Measurements from ENCODE around the gene KRTAP22-2. TPM values are rescaled to one million over a fixed set of nuclear protein-coding genes. Genes with fewer than 3 reads are reported as not detected.

Gene KRTAP22-2
- total RNA-seq, 2 experiments from 2014 or later, result not detected

DNA sequence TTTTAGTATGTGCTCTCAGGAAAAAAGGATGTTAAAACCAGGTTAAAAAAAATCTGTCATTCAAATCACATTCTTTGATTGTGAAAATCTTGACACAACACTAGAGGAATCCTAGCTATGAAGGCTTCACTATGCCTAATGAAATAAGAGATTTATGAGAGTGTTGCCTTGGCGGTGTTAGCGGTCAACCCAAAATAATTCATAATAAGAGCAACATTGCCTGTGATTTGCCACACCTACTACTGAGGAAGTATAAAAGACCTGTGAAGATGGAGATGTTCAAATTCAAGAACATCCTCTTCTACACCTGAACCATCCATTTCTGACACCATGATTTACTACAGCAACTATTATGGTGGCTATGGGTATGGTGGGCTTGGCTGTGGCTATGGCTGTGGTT lies 25.9 kb upstream of the KRTAP22-2 start, which contains the start of gene KRTAP20-1:
Gene KRTAP20-1 (plus strand): TSS at position 301 of the 400 bp plus-strand sequence. CDS start 30 bp downstream, at position 331.
- Histone ChIP-seq H3K79me2 (ENCODE audit: insufficient read depth, low read depth, low read length) (no peaks in the 10 kb centered on the region), H2AFZ (ENCODE audit: low read length) (no peak within 1 kb of the TSS), H3K36me3 (ENCODE audit: insufficient read depth, low read length) (no peaks in the 10 kb centered on the region), H3K4me3 (ENCODE audit: low read depth, low read length, poor library complexity, severe bottlenecking) (no peak within 1 kb of the TSS), H3K4me2 (ENCODE audit: low read length) (no peak within 1 kb of the TSS), H3K9me3 (ENCODE audit: low read length) (no peaks in the 10 kb centered on the region), H3K4me1 (ENCODE audit: insufficient read depth, low read length, poor library complexity, severe bottlenecking) (no peaks in the 10 kb centered on the region), H3K9me2 (ENCODE audit: insufficient read depth, low read length) (no peaks in the 10 kb centered on the region), H4K20me1 (ENCODE audit: insufficient read depth, low read length) (no peaks in the 10 kb centered on the region), H3K27ac (ENCODE audit: low read depth, low read length, poor library complexity, severe bottlenecking) (no peak within 1 kb of the TSS)
- ChIA-PET POLR2A (no interaction called here), CTCF (ENCODE audit: unreplicated experiment) (no interaction called here)
- intact Hi-C loops (cut with micrococcal nuclease; ENCODE audit: unreplicated experiment), result no loop called here
- no TSS peak for BruUV-seq (replicated peaks)
- no peak for DNase-seq (ENCODE audit: low spot score)
- no peak for TF ChIP-seq EZH2phosphoT487 (IDR thresholded peaks at IDR 0.05; ENCODE audit: borderline replicate concordance, low read depth, low read length)
- no peak for TF ChIP-seq CTCF (conservative IDR thresholded peaks at IDR 0.05; ENCODE audit: low read length)

- Histone ChIP-seq H2AFZ (ENCODE audit: low read length) (no peak overlapping the region), H3K27ac (ENCODE audit: low read depth, low read length, poor library complexity, severe bottlenecking) (no peak overlapping the region), H3K4me1 (ENCODE audit: insufficient read depth, low read length, poor library complexity, severe bottlenecking) (no peaks in the 10 kb centered on the region), H3K79me2 (ENCODE audit: insufficient read depth, low read depth, low read length) (no peaks in the 10 kb centered on the region), H3K9me3 (ENCODE audit: low read length) (no peaks in the 10 kb centered on the region), H3K36me3 (ENCODE audit: insufficient read depth, low read length) (no peaks in the 10 kb centered on the region), H3K9me2 (ENCODE audit: insufficient read depth, low read length) (no peaks in the 10 kb centered on the region), H3K4me2 (ENCODE audit: low read length) (no peak overlapping the region), H3K4me3 (ENCODE audit: low read depth, low read length, poor library complexity, severe bottlenecking) (no peak overlapping the region), H4K20me1 (ENCODE audit: insufficient read depth, low read length) (no peaks in the 10 kb centered on the region)
- intact Hi-C loops (cut with micrococcal nuclease; ENCODE audit: unreplicated experiment), result no loop called here
- no TSS peak for BruUV-seq (replicated peaks)
- no peak for DNase-seq (ENCODE audit: low spot score)
- TF ChIP-seq CTCF (conservative IDR thresholded peaks at IDR 0.05; ENCODE audit: low read length) (no peak), EZH2phosphoT487 (IDR thresholded peaks at IDR 0.05; ENCODE audit: borderline replicate concordance, low read depth, low read length) (no peak)
- CTCF ChIA-PET (ENCODE audit: unreplicated experiment), result no interaction called here
- POLR2A ChIA-PET, result no interaction called here
Observed at GRCh38 chr21:30615199-30615598, 25.0 kb upstream of the KRTAP22-2 start.

DNA sequence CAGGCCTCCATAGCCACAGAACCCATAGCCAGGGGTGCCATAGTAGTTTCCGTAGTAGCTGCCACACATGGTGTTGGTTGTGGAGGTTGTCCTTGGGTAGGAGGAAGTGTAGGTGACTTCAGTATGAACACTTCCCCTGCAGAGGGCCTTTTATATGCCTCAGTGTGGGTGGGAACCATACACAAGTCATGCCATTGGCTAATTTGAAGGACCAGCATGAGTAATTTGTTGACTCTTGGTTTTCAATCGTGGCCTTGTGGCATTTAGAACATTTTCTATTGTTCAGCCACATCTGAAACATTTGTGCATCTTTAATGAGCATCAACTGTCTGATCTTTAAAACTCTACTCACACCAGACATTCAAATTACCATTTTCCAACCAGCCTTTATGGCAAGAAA lies 23.6 kb upstream of the KRTAP22-2 start, which contains the start of gene KRTAP6-1:
Gene KRTAP6-1 (minus strand): TSS at position 95 of the 400 bp plus-strand sequence. CDS start 26 bp downstream, at position 69.
- no peak within 1 kb of the TSS for H2AFZ ChIP-seq (ENCODE audit: low read length)
- no peaks in the 10 kb centered on the region for H4K20me1 ChIP-seq (ENCODE audit: insufficient read depth, low read length)
- no peaks in the 10 kb centered on the region for H3K9me2 ChIP-seq (ENCODE audit: insufficient read depth, low read length)
- no peaks in the 10 kb centered on the region for H3K36me3 ChIP-seq (ENCODE audit: insufficient read depth, low read length)
- DNase-seq (ENCODE audit: low spot score), result no peak
- BruUV-seq (replicated peaks), result no TSS peak
- no peak within 1 kb of the TSS for H3K4me3 ChIP-seq (ENCODE audit: low read depth, low read length, poor library complexity, severe bottlenecking)
- no peaks in the 10 kb centered on the region for H3K79me2 ChIP-seq (ENCODE audit: insufficient read depth, low read depth, low read length)
- CTCF ChIA-PET (ENCODE audit: unreplicated experiment), result no interaction called here
- H3K27ac ChIP-seq (ENCODE audit: low read depth, low read length, poor library complexity, severe bottlenecking), result no peak within 1 kb of the TSS
- TF ChIP-seq EZH2phosphoT487 (IDR thresholded peaks at IDR 0.05; ENCODE audit: borderline replicate concordance, low read depth, low read length), result no peak
- intact Hi-C loops (cut with micrococcal nuclease; ENCODE audit: unreplicated experiment), result no loop called here
- H3K4me2 ChIP-seq (ENCODE audit: low read length), result no peak within 1 kb of the TSS
- POLR2A ChIA-PET, result interaction anchor here (1.1 kb wide), 1 partner anchor 11 kb away, joined by 5 read pairs; no protein-coding TSS in a partner anchor
- no peaks in the 10 kb centered on the region for H3K4me1 ChIP-seq (ENCODE audit: insufficient read depth, low read length, poor library complexity, severe bottlenecking)
- no peaks in the 10 kb centered on the region for H3K9me3 ChIP-seq (ENCODE audit: low read length)

Data from OCI-LY7 (cell line).